GM19240 (cell line): ENCODE data around the gene PLCD1.
A peak's percentile ranks its signal among the peaks of the same experiment; 100 is the strongest.
"Not testable (repeated sequence)": the region's sequence is repeated elsewhere in the genome, so short reads cannot be mapped to it uniquely, and the experiment has no call there.

Experiments used
- DNase-seq: peaks from one replicate; pipeline ENCODE4 v3.0.0; 2011; ENCODE audit warnings: low spot score; ENCODE audit not compliant: insufficient read length

The PLCD1 gene

GRCh38 chr3:38000965-38001455 is 28.4 kb downstream of the PLCD1 start:
- DNase-seq: no peak

- no peak for DNase-seq
These were observed 29.1 kb downstream of the PLCD1 start for GRCh38 chr3:38000242-38000916.

GRCh38 chr3:37999836-38000235 is 29.6 kb downstream of the PLCD1 start:
- no peak for DNase-seq

DNA sequence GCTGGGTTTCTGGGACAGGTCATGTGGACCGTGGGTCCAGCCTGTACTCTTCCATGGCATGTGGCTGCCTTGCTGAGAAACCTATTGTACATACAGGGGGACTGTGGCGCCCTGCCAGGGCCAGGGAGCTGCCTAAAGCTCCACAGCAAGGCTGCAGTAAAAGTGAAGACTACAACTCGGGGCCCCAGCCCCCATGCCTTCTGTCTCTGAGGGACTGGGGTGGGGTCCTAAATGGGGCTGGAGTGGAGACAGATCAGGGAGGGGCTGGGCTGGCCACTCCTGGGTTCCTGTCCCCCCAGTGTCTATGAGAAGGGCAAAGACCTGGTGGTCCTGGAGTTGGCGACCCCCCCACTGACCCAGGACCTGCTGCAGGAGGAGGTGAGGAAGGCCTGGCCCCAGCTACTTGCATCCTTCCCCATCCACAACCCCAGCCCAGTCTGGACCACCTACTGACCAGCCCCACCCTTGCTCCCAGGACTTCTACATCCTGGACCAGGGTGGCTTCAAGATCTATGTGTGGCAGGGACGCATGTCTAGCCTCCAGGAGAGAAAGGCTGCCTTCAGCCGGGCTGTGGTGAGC is 31.6 kb downstream of the PLCD1 start:
- DNase-seq: no peak

GRCh38 chr3:37997342-37997741 is 32.1 kb downstream of the PLCD1 start:
- no peak for DNase-seq

DNA sequence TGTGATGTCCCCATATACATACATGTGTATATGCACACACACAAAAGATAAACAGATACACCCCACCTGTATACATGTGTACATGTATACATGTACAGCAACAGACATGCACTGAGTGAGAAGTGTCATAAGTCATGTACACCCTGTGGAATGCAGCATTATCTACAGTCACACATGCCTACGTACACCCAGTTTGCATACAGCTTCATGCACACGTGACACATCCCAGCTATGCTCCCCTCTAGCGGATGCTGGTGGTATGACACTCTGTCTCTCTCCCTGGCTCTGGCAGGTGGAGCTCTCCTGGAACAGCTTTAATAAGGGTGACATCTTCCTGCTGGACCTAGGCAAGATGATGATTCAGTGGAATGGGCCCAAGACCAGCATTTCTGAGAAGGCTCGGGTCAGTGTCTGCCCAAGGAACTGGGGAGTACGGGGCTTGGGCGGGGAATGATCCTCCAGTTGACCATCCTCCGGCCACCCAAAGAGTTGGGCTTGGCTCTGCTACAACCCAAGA is 32.6 kb downstream of the PLCD1 start:
- peak; percentile 75 for DNase-seq

DNA sequence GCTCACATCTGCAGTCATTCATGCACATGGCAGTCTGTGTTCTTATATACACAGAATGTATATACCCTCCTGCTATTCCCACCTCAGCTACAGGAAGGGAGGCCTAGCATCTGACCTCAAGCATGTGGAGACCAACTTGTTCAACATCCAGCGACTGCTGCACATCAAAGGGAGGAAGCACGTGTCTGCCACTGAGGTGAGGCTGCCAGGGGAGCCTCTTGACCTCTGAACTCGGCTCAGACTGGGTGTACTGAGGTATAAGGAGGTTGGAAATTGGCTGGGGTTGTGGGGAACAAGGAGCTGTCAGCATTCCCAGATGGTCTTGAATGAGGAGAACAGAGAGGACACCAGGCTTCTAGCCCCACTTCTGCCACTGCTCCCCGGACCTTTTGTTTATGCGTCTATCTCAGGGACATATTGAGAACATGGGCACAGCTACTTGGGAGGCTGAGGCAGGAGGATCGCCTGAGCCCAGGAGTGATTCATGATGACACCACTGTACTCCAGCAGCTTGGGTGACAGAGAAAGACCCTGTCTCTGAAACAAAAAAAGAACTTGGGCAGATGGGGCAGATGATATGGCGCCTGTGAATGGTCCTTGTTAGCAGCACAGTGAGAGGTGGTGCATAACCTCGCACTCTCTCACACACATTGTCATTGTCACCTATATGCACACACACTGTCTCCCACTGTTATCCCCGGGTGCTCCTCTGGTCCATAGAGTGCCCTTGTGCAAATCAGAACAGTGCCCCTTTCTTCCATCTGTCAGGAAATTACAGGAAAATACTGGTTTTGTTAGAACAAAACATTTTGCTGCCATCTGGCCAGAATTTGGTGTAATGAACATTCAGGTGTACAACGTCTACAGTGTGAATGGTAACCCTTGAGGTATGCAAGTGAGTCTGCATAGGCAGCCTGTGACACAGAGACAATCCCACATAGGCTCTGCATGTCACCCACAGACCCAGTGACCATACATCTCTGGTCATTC is 33.5 kb downstream of the PLCD1 start:
- DNase-seq: no peak

GRCh38 chr3:37994639-37994972 is 34.8 kb downstream of the PLCD1 start:
- no peak for DNase-seq

- peak; percentile 57 for DNase-seq
These were observed 35.4 kb downstream of the PLCD1 start for GRCh38 chr3:37993820-37994638.

DNA sequence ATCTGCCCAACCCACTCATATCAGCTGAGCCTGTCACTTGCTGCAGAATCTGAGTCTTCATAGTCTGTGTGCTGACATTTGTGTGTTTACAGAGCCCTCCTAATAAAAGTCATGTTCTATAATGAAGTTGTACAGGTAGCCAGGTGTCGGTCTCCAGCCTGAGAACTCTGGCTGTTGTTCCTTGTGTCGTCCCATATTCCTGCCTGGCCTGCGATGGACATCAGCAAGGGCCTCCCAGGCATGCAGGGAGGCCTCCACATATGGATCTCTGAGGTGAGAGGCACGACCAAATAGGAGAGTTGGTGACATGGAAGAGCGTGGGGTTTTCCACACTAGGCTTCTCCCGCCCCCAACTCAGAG is 36.0 kb downstream of the PLCD1 start:
- DNase-seq: no peak

DNA sequence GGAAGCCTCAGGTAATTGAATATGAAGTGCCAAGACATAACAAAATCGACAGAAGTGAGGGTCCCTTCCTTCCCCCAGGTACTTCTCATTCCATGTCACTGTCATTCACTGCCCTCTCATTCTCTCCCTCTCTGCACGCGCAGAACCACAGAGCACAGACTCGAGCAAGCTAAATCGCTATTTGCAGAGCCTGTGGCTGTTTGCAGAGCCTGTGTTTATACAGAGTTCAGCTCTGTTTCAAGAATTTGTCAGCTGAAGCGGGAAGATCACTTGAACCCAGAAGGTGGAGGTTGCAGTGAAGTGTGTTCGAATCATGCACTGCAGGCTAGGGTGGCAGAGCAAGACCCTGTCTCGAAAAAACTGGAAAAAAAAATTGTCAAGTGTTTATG is 36.4 kb downstream of the PLCD1 start:
- DNase-seq: no peak

DNA sequence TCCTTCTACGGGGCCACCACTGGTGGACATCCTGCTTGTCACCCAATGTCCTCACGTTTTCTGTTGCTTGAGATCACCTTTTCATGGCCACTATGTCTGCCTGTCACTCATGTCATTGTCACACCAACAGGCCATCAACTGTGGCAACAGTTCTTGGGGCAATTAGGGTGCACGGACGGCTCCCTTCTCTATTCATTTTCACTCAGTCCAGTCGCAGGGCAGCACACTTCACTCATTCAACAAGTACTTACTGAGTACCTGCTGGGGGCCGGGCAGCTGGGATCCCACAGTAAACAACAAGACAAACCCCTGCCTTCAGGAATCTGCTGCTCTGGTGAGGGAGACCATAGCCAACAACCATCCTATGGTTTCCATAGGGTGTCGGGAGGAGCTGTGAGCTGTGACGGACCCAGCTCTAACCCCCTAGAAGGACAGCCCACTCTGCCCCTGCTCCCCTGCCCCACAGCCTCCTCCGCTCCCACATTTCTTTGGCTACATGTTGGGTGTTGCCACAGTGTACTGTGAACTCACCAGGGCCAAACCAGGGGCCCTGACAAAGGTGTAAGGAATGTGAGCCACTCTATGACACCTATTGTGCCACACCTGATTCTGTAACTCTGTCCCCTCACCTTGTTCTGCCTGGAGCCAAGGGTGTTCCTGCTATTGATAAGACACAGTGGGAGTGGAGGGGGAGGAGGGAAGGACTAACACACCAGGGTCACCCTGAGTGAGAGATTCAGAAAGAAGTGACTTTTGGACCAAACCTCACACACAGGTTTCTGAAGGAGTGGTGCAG is 37.0 kb downstream of the PLCD1 start:
- no peak for DNase-seq

GRCh38 chr3:37991823-37992222 is 37.6 kb downstream of the PLCD1 start:
- DNase-seq: no peak

- no peak for DNase-seq
These were observed 38.3 kb downstream of the PLCD1 start for GRCh38 chr3:37991109-37991508.

- no peak for DNase-seq
These were observed 38.9 kb downstream of the PLCD1 start, which contains the start of gene VILL for GRCh38 chr3:37990527-37990926. Gene VILL, plus strand, starts transcription at chr3:37990786. Its CDS starts 2,887 bp downstream, at chr3:37993673.

DNA sequence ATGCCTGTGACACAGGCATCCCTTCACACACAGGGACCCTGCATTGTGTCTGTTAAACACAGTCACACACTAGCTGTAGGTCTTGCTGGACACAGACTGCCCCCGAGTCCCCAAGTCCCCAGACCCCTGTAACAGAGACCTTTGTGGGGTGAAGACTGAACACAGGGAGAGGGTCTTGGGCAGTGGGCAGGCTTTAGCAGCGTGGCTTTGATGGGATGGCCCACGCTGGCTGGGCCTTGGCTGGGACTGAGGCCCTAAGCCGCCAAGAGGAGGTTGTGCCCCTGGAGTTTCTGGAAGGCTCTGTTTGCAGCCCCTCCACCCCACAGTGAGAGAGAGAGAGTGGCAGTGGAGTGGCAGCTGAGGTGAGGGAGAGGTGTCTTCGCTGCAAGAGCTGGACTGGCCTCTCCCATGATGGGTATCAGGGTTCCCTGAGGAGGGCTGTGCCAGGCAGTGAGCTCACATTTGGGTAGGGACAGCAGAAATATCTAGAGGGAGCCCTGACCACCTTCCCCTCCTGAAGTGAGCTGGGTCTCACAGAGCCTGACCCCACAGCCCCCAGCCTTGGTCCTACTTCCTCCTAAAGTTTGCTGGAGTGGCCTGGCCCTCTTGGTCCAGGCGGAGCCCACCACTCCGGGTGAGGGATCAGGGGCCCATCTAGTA is 39.5 kb downstream of the PLCD1 start:
- no peak for DNase-seq

DNA sequence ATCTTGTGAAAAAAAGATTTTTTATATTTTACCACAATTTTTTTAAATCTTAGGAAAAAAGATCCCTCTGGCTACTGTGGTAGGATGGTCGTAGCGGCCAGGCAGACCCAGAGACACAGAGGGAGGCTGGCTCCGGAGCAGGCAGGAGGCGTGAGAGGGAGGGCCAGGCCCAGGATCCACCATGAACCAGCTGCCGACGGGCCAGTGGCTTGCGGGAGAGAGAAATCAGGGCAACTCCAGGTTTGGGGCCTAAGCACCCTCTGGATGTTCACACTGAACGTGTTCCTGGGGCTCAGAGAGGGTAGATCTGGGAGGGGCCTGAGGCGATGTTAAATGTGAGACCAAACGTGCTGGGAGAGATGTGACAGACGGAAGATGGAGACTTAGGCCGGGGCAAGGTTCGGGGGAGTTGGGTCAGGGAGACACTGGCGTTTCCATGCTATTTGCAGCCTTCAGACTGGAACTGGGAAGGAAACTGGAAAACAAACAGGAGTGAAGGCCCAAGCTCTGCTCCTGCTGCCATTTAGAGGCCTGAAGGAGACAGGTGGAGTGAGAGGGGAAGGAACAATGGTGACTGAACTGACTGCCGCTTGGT is 40.4 kb downstream of the PLCD1 start:
- no peak for DNase-seq

GRCh38 chr3:37988376-37988775 is 41.1 kb downstream of the PLCD1 start:
- DNase-seq: not testable (repeated sequence)

DNA sequence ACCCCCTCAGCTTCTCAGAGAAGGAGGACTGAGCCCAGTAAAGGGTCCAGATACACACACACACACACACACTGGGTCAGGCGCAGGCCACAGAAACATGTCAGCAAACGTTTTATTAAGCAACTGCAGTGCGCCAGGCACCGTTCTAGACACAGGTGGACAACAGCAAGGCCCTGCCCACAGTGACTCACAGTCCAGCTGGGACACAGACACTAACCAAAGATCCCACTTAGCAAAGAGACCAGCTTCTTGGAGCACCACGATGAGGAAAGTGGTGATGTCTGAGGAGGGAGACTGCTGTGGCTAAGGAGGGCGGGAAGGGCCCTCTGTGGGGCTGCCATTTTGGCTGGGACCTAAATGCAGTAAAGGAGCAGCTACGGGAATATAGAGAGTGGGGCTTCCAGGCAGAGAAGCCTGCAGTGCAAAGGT is 41.7 kb downstream of the PLCD1 start:
- no peak for DNase-seq
